Fibroblast of pulmonary artery (primary cell): ENCODE data around the gene TIMM10.

ENCODE experiments used
- DNase-seq: peaks from one replicate; pipeline ENCODE4 v3.0.0-alpha.2; 2010; ENCODE audit warnings: low read depth
- H3K4me3 ChIP-seq: replicated peaks from 2 replicates; pipeline ENCODE4 v1.5.1; 2011; ENCODE audit warnings: low read depth, mild to moderate bottlenecking, control low read depth, low read length, moderate library complexity
- TF ChIP-seq, protein P1 (sequence below): IDR thresholded peaks from 2 replicates; pipeline ENCODE4 v1.5.1; 2011; ENCODE audit warnings: mild to moderate bottlenecking, control low read depth, low read length, inconsistent platforms; ENCODE audit errors: missing control alignments

TIMM10 gene

DNA sequence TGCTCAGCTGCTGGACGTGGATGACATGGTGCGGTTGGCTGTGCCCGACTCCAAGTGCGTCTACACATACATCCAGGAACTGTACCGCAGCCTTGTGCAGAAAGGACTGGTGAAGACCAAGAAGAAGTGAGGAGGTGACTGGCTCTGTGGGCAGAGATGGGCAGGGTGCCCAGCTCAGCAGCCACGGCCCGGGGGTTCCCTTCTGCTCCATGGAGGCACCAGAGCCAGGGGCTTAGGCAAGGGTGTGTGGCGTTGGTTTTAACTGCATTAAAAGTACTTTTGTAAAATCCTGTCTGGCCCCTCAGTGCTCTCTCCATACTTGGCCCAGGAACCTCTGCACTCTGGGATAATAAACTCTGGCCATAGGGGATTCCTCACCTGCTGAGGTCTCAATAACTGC lies 19.4 kb upstream of the TIMM10 start:
- TF ChIP-seq, protein P1, sequence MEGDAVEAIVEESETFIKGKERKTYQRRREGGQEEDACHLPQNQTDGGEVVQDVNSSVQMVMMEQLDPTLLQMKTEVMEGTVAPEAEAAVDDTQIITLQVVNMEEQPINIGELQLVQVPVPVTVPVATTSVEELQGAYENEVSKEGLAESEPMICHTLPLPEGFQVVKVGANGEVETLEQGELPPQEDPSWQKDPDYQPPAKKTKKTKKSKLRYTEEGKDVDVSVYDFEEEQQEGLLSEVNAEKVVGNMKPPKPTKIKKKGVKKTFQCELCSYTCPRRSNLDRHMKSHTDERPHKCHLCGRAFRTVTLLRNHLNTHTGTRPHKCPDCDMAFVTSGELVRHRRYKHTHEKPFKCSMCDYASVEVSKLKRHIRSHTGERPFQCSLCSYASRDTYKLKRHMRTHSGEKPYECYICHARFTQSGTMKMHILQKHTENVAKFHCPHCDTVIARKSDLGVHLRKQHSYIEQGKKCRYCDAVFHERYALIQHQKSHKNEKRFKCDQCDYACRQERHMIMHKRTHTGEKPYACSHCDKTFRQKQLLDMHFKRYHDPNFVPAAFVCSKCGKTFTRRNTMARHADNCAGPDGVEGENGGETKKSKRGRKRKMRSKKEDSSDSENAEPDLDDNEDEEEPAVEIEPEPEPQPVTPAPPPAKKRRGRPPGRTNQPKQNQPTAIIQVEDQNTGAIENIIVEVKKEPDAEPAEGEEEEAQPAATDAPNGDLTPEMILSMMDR: no peak
- DNase-seq: no peak
- H3K4me3 ChIP-seq: no peak overlapping the region

DNA sequence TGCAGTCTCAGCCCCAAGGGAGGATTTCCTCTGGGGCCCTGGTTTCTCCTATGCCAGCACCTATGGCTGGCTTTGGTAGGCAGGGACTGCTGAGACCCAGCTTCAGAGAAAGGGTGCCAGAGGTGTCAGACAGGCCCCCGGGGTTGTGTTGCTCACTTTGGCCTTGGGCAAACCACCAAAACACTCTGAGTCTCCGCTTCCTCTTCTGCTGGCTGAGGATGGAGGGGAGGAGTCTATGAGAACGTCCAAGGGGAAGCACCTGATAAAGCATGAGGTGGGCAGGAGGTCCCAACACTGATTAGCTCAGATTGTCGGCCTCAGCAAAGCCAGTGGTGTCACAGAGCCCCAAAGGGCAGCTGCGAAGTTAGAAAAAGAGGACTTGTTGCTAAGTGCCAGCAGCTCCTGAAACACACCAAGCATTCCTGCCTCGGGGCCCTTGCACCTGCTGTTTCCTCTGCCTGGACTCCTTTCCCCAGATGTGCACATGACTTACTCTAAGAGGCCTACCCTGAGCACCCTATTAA lies 17.4 kb upstream of the TIMM10 start:
- TF ChIP-seq, protein P1: no peak
- H3K4me3 ChIP-seq: no peak overlapping the region
- no peak for DNase-seq

DNA sequence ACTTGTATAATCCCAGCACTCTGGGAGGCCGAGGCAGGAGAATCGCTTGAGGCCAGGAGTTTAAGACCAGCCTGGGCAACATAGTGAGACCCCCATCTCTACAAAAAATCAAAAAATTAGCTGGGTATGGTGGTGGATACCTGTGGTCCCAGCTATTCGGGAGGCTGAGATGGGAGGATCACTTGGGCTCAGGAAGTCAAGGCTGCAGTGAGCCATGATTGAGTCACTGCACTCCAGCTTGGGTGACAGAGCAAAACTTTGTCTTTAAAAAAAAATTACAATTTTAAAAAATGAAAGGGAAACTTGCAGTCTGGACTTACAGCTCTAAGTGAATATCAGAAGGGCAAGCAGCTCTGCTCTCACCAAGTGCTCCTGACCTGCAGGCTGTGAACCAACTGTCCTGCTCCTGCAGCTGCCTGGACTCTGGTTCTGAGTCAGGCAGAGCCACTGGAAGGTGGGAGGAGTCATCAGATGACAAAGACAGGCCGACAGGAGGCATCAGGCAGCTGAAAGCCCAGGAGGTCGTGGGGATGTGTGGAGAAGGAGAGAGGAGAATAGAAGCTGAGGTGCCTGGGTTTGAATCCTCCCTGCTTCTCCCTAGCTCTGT lies 16.4 kb upstream of the TIMM10 start:
- no peak overlapping the region for H3K4me3 ChIP-seq
- TF ChIP-seq, protein P1: peak; percentile 15
- peak; percentile 41 for DNase-seq

DNA sequence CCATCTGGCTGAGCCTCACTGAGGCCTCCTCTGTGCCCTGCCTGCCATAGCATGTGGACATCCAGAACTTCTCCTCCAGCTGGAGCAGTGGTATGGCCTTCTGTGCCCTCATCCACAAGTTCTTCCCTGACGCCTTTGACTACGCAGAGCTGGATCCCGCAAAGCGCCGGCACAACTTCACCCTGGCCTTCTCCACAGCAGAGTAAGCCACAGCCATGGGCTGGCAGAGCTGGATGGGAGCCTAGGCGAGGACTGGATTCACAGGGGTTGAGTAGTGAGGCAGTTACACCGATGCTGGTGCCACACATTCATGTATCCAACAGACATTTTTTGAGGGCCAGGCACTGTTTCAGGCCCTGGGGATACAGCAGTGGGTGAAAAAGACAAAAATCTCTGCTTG lies 15.9 kb upstream of the TIMM10 start:
- TF ChIP-seq, protein P1: no peak
- DNase-seq: no peak

DNA sequence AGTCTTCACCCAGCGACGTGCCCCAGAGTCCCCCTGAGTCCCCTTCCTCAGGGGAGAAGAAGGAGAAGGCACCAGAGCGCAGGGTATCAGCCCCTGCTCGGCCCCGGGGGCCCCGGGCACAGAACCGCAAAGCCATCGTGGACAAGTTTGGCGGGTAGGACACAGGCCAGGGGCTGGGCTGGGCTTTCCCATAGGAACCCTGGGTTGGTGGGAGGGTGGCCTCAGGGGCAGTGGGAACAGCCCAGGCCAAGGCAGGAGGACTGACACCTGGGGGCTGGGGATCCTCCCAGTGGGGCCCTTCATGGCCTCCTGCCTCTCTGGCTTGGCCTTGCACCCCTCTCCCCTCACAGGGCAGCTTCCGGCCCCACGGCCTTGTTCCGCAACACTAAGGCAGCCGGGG lies 15.3 kb upstream of the TIMM10 start:
- no peak overlapping the region for H3K4me3 ChIP-seq
- DNase-seq: no peak
- TF ChIP-seq, protein P1: no peak

More for the DNA sequence above, 15.9 kb upstream of the TIMM10 start:
- no peak overlapping the region for H3K4me3 ChIP-seq

DNA sequence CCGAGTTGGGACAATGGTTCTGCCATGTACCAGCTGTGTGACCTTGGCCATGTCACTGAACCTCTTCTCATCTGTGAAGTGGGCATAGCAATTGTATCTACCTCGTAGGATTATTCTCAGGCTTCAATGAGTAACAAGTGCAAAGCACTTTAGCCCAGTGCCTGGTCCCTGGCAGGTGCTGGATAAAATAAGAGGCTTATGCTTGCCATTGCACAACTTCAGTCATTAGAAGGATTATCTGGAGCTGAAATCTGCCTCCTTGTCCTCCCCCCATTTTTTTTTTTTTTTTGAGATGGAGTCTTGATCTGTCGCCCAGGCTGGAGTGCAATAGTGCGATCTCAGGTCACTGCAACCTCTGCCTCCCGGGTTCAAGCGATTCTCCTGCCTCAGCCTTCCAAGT lies 14.0 kb upstream of the TIMM10 start:
- no peak for DNase-seq
- TF ChIP-seq, protein P1: no peak
- no peak overlapping the region for H3K4me3 ChIP-seq

DNA sequence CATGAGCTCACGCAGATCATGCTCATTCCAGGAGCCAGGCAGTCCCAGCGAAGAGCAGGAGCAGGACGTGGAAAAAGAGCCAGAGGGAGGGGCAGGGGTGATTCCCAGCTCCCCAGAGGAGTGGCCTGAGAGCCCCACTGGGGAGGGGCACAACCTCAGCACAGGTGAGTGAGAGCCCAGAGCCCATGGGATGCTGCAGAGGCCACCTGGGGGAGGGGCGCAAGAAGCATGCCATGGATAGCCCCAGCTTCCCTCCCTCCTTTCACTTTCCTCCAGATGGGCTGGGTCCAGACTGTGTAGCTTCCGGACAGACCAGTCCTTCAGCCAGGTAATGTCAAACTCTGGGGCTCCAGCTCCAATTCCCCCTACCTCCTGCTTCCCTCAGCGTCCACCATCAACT lies 13.0 kb upstream of the TIMM10 start:
- DNase-seq: no peak
- no peak overlapping the region for H3K4me3 ChIP-seq
- TF ChIP-seq, protein P1: no peak
